ENCODE data around the gene EGLN1. TPM values are rescaled to one million over a fixed set of nuclear protein-coding genes. Genes with fewer than 3 reads are reported as not detected.

The EGLN1 gene
- total and polyA plus RNA-seq, 2 experiments from 2014 or later: 1.9 to 6.0 TPM

DNA sequence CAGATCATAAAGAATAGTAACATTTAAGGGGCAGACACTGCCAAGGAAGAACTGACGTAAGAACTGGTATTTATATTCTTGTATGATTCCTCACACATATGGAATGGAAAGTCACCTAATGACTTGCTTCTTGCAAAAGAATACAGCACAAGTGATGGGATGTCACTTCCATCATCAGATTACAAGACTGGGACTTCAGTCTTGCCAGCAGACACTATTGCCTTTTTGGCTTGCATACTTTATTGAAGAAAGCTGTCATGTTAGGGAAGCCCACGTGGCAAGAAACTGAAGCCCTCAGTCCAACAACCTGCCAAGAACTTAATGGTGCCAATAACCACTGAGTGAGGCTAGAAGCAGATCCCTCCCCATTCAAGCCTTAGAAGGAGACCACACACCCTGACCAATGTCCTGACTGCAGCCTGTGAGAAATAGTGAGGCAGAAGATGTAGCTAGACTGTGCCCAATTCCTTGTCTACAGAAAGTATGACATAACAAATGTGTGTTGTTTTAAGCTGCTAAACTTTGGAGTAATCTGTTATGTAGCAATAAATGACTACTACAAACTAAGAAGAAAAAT lies 12.0 kb downstream of the EGLN1 start:
- H3K9me3 Mint-ChIP-seq: no peaks in the 10 kb centered on the region
- no peaks in the 10 kb centered on the region for H3K27me3 Mint-ChIP-seq (ENCODE audit: insufficient read depth, low read depth, poor library complexity)
- Histone ChIP-seq H3K4me3 (no peak overlapping the region), H3K27ac (ENCODE audit: low read depth) (no peak overlapping the region), H3F3A (replicated peaks; ENCODE audit: low read depth) (no peaks in the 10 kb centered on the region), H3K9me2 (ENCODE audit: insufficient read depth) (no peaks in the 10 kb centered on the region), H3K27me3 (ENCODE audit: insufficient read depth) (no peaks in the 10 kb centered on the region), H3K79me2 (replicated peaks; ENCODE audit: insufficient read depth) (no peaks in the 10 kb centered on the region), H2AFZ (no peak overlapping the region), H3K4me1 (ENCODE audit: insufficient read depth) (no peaks in the 10 kb centered on the region), H3K4me2 (no peak overlapping the region), H4K20me1 (replicated peaks; ENCODE audit: insufficient read depth) (peaks cover 17% of the 10 kb centered on the region; the same call in 1 of the 2 replicates), H3K36me3 (ENCODE audit: insufficient read depth) (no peaks in the 10 kb centered on the region)
- TF ChIP-seq NANOG (IDR thresholded peaks at IDR 0.05; ENCODE audit: borderline replicate concordance) (no peak), STAT1 (IDR thresholded peaks at IDR 0.05; ENCODE audit: unreplicated experiment) (no peak), ZNF114 (CRISPR knock-in tag; IDR thresholded peaks at IDR 0.05) (no peak), EZH2 (IDR thresholded peaks at IDR 0.05; ENCODE audit: low read depth, unreplicated experiment) (no peak)
- TF ChIP-seq, protein P1, sequence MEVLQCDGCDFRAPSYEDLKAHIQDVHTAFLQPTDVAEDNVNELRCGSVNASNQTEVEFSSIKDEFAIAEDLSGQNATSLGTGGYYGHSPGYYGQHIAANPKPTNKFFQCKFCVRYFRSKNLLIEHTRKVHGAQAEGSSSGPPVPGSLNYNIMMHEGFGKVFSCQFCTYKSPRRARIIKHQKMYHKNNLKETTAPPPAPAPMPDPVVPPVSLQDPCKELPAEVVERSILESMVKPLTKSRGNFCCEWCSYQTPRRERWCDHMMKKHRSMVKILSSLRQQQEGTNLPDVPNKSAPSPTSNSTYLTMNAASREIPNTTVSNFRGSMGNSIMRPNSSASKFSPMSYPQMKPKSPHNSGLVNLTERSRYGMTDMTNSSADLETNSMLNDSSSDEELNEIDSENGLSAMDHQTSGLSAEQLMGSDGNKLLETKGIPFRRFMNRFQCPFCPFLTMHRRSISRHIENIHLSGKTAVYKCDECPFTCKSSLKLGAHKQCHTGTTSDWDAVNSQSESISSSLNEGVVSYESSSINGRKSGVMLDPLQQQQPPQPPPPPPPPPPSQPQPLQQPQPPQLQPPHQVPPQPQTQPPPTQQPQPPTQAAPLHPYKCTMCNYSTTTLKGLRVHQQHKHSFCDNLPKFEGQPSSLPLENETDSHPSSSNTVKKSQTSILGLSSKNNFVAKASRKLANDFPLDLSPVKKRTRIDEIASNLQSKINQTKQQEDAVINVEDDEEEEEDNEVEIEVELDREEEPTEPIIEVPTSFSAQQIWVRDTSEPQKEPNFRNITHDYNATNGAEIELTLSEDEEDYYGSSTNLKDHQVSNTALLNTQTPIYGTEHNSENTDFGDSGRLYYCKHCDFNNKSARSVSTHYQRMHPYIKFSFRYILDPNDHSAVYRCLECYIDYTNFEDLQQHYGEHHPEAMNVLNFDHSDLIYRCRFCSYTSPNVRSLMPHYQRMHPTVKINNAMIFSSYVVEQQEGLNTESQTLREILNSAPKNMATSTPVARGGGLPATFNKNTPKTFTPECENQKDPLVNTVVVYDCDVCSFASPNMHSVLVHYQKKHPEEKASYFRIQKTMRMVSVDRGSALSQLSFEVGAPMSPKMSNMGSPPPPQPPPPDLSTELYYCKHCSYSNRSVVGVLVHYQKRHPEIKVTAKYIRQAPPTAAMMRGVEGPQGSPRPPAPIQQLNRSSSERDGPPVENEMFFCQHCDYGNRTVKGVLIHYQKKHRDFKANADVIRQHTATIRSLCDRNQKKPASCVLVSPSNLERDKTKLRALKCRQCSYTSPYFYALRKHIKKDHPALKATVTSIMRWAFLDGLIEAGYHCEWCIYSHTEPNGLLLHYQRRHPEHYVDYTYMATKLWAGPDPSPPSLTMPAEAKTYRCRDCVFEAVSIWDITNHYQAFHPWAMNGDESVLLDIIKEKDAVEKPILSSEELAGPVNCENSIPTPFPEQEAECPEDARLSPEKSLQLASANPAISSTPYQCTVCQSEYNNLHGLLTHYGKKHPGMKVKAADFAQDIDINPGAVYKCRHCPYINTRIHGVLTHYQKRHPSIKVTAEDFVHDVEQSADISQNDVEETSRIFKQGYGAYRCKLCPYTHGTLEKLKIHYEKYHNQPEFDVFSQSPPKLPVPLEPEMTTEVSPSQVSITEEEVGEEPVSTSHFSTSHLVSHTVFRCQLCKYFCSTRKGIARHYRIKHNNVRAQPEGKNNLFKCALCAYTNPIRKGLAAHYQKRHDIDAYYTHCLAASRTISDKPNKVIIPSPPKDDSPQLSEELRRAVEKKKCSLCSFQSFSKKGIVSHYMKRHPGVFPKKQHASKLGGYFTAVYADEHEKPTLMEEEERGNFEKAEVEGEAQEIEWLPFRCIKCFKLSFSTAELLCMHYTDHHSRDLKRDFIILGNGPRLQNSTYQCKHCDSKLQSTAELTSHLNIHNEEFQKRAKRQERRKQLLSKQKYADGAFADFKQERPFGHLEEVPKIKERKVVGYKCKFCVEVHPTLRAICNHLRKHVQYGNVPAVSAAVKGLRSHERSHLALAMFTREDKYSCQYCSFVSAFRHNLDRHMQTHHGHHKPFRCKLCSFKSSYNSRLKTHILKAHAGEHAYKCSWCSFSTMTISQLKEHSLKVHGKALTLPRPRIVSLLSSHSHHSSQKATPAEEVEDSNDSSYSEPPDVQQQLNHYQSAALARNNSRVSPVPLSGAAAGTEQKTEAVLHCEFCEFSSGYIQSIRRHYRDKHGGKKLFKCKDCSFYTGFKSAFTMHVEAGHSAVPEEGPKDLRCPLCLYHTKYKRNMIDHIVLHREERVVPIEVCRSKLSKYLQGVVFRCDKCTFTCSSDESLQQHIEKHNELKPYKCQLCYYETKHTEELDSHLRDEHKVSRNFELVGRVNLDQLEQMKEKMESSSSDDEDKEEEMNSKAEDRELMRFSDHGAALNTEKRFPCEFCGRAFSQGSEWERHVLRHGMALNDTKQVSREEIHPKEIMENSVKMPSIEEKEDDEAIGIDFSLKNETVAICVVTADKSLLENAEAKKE (CRISPR knock-in tag; IDR thresholded peaks at IDR 0.05): no peak
- TF ChIP-seq, protein P2, sequence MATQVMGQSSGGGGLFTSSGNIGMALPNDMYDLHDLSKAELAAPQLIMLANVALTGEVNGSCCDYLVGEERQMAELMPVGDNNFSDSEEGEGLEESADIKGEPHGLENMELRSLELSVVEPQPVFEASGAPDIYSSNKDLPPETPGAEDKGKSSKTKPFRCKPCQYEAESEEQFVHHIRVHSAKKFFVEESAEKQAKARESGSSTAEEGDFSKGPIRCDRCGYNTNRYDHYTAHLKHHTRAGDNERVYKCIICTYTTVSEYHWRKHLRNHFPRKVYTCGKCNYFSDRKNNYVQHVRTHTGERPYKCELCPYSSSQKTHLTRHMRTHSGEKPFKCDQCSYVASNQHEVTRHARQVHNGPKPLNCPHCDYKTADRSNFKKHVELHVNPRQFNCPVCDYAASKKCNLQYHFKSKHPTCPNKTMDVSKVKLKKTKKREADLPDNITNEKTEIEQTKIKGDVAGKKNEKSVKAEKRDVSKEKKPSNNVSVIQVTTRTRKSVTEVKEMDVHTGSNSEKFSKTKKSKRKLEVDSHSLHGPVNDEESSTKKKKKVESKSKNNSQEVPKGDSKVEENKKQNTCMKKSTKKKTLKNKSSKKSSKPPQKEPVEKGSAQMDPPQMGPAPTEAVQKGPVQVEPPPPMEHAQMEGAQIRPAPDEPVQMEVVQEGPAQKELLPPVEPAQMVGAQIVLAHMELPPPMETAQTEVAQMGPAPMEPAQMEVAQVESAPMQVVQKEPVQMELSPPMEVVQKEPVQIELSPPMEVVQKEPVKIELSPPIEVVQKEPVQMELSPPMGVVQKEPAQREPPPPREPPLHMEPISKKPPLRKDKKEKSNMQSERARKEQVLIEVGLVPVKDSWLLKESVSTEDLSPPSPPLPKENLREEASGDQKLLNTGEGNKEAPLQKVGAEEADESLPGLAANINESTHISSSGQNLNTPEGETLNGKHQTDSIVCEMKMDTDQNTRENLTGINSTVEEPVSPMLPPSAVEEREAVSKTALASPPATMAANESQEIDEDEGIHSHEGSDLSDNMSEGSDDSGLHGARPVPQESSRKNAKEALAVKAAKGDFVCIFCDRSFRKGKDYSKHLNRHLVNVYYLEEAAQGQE (IDR thresholded peaks at IDR 0.05; ENCODE audit: unreplicated experiment): no peak
- TF ChIP-seq, protein P3, sequence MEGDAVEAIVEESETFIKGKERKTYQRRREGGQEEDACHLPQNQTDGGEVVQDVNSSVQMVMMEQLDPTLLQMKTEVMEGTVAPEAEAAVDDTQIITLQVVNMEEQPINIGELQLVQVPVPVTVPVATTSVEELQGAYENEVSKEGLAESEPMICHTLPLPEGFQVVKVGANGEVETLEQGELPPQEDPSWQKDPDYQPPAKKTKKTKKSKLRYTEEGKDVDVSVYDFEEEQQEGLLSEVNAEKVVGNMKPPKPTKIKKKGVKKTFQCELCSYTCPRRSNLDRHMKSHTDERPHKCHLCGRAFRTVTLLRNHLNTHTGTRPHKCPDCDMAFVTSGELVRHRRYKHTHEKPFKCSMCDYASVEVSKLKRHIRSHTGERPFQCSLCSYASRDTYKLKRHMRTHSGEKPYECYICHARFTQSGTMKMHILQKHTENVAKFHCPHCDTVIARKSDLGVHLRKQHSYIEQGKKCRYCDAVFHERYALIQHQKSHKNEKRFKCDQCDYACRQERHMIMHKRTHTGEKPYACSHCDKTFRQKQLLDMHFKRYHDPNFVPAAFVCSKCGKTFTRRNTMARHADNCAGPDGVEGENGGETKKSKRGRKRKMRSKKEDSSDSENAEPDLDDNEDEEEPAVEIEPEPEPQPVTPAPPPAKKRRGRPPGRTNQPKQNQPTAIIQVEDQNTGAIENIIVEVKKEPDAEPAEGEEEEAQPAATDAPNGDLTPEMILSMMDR (conservative IDR thresholded peaks at IDR 0.05; ENCODE audit: low read depth in 2 of 2): no peak
- no peaks in the 10 kb centered on the region for H3K36me3 Mint-ChIP-seq (ENCODE audit: low read depth)
- H3K27ac Mint-ChIP-seq: no peak overlapping the region
- H3K4me3 Mint-ChIP-seq: no peak overlapping the region
- no peaks in the 10 kb centered on the region for H3K4me1 Mint-ChIP-seq
- DNase-seq (ENCODE audit: low spot score) (no peak), ATAC-seq (no peak)
